HEK293 (cell line): ENCODE results near the gene HSF5.

Experiments used
- KLF7 ChIP-seq: fragments of 450-650 bp; formaldehyde crosslinking; IDR thresholded peaks from 2 replicates; pipeline ENCODE4 v1.5.1; 2016; ENCODE audit warnings: missing biosample characterization, missing genetic modification characterization, borderline replicate concordance
- SALL2 ChIP-seq: fragments of 450-650 bp; formaldehyde crosslinking; IDR thresholded peaks from 2 replicates; pipeline ENCODE4 v1.5.0; 2017; ENCODE audit warnings: missing biosample characterization, mild to moderate bottlenecking, missing genetic modification characterization, borderline replicate concordance
- SCRT2 ChIP-seq: fragments of 450-650 bp; formaldehyde crosslinking; IDR thresholded peaks from 2 replicates; pipeline ENCODE4 v1.5.1; 2016; ENCODE audit warnings: missing biosample characterization, missing genetic modification characterization
- SP2 ChIP-seq: fragments of 450-650 bp; formaldehyde crosslinking; IDR thresholded peaks from 2 replicates; pipeline ENCODE4 v1.5.1; 2016; ENCODE audit warnings: missing biosample characterization, missing genetic modification characterization
- SP7 ChIP-seq: fragments of 450-650 bp; formaldehyde crosslinking; IDR thresholded peaks from 2 replicates; pipeline ENCODE4 v1.5.1; 2016; ENCODE audit warnings: missing biosample characterization, missing genetic modification characterization
- ZBTB21 ChIP-seq: fragments of 450-650 bp; formaldehyde crosslinking; IDR thresholded peaks from 2 replicates; pipeline ENCODE4 v1.5.1; 2017; ENCODE audit warnings: missing biosample characterization, missing genetic modification characterization
- ZBTB48 ChIP-seq: fragments of 450-650 bp; formaldehyde crosslinking; IDR thresholded peaks from 2 replicates; pipeline ENCODE4 v1.5.1; 2016; ENCODE audit warnings: missing biosample characterization, missing genetic modification characterization
- ZBTB7A ChIP-seq: fragments of 450-650 bp; formaldehyde crosslinking; IDR thresholded peaks from 2 replicates; pipeline ENCODE4 v1.5.1; 2016; ENCODE audit warnings: low read depth, missing biosample characterization, missing genetic modification characterization
- ZBTB8A ChIP-seq: fragments of 450-650 bp; formaldehyde crosslinking; IDR thresholded peaks from 2 replicates; pipeline ENCODE4 v1.5.1; 2016; ENCODE audit warnings: missing biosample characterization, missing genetic modification characterization
- ZFP41 ChIP-seq: fragments of 450-650 bp; formaldehyde crosslinking; IDR thresholded peaks from 2 replicates; pipeline ENCODE4 v1.5.1; 2016; ENCODE audit warnings: missing biosample characterization, missing genetic modification characterization, borderline replicate concordance
- ZNF112 ChIP-seq: fragments of 450-650 bp; formaldehyde crosslinking; IDR thresholded peaks from 2 replicates; pipeline ENCODE4 v1.5.0; 2017; ENCODE audit warnings: missing biosample characterization, missing genetic modification characterization
- ZNF140 ChIP-seq: fragments of 450-650 bp; formaldehyde crosslinking; IDR thresholded peaks from 2 replicates; pipeline ENCODE4 v1.5.1; 2016; ENCODE audit warnings: missing biosample characterization, missing genetic modification characterization
- ZNF146 ChIP-seq: fragments of 450-650 bp; formaldehyde crosslinking; IDR thresholded peaks from 2 replicates; pipeline ENCODE4 v1.5.1; 2016; ENCODE audit warnings: missing biosample characterization, missing genetic modification characterization
- ZNF157 ChIP-seq: fragments of 450-650 bp; formaldehyde crosslinking; IDR thresholded peaks from 2 replicates; pipeline ENCODE4 v1.5.1; 2016; ENCODE audit warnings: missing biosample characterization, missing genetic modification characterization
- ZNF19 ChIP-seq: fragments of 450-650 bp; formaldehyde crosslinking; IDR thresholded peaks from 2 replicates; pipeline ENCODE4; 2016; ENCODE audit warnings: missing biosample characterization, missing genetic modification characterization, low read depth
- ZNF202 ChIP-seq: fragments of 450-650 bp; formaldehyde crosslinking; IDR thresholded peaks from 2 replicates; pipeline ENCODE4 v1.5.1; 2016; ENCODE audit warnings: missing biosample characterization, missing genetic modification characterization, borderline replicate concordance
- ZNF24 ChIP-seq: fragments of 450-650 bp; formaldehyde crosslinking; IDR thresholded peaks from 2 replicates; pipeline ENCODE4 v1.5.1; 2016; ENCODE audit warnings: missing biosample characterization, missing genetic modification characterization
- ZNF274 ChIP-seq, 2 experiments: fragments of 200-500 bp in 1 of 2; fragments of 450-650 bp in 1 of 2; sonication (Bioruptor generic) in 1 of 2; formaldehyde crosslinking in 1 of 2; IDR thresholded peaks; 2 replicates each; pipeline versions ENCODE4 v1.5.1 to v1.6.1; 2014 to 2016; ENCODE audit warnings: borderline replicate concordance in 1 of 2, inconsistent platforms in 1 of 2, low read length in 1 of 2, missing biosample characterization in 1 of 2, missing genetic modification characterization in 1 of 2
- ZNF362 ChIP-seq: fragments of 450-650 bp; formaldehyde crosslinking; IDR thresholded peaks from 2 replicates; pipeline ENCODE4 v1.5.1; 2016; ENCODE audit warnings: missing biosample characterization, missing genetic modification characterization
- ZNF366 ChIP-seq: fragments of 450-650 bp; formaldehyde crosslinking; conservative IDR thresholded peaks from 2 replicates; pipeline ENCODE4 v1.5.1; 2016; ENCODE audit warnings: missing biosample characterization, missing genetic modification characterization
- ZNF513 ChIP-seq: fragments of 450-650 bp; IDR thresholded peaks from 2 replicates; pipeline ENCODE4 v1.5.1; 2018; ENCODE audit warnings: missing biosample characterization, missing genetic modification characterization
- ZNF521 ChIP-seq: fragments of 450-650 bp; formaldehyde crosslinking; IDR thresholded peaks from 2 replicates; pipeline ENCODE4 v1.5.1; 2017; ENCODE audit warnings: missing biosample characterization, mild to moderate bottlenecking, missing genetic modification characterization
- ZNF571 ChIP-seq: fragments of 450-650 bp; formaldehyde crosslinking; IDR thresholded peaks from 2 replicates; pipeline ENCODE4 v1.5.0; 2017; ENCODE audit warnings: missing biosample characterization, missing genetic modification characterization
- ZNF585B ChIP-seq: fragments of 450-650 bp; formaldehyde crosslinking; IDR thresholded peaks from 2 replicates; pipeline ENCODE4 v1.5.1; 2016; ENCODE audit warnings: missing biosample characterization, missing genetic modification characterization
- ZNF596 ChIP-seq: fragments of 450-650 bp; IDR thresholded peaks from 2 replicates; pipeline ENCODE4 v1.5.0; 2018; ENCODE audit warnings: missing biosample characterization, mild to moderate bottlenecking, missing genetic modification characterization, moderate library complexity
- ZNF621 ChIP-seq: fragments of 450-650 bp; formaldehyde crosslinking; IDR thresholded peaks from 2 replicates; pipeline ENCODE4 v1.5.1; 2017; ENCODE audit warnings: missing biosample characterization, missing genetic modification characterization
- ZNF768 ChIP-seq: fragments of 450-650 bp; formaldehyde crosslinking; IDR thresholded peaks from 2 replicates; pipeline ENCODE4 v1.5.1; 2018; ENCODE audit warnings: missing biosample characterization, mild to moderate bottlenecking, missing genetic modification characterization
- TF ChIP-seq, protein P1 (sequence below): fragments of 450-650 bp; formaldehyde crosslinking; IDR thresholded peaks from 2 replicates; pipeline ENCODE4 v1.5.1; 2016; ENCODE audit warnings: missing biosample characterization, missing genetic modification characterization
- TF ChIP-seq, protein P2 (sequence below): fragments of 450-650 bp; formaldehyde crosslinking; IDR thresholded peaks from 2 replicates; pipeline ENCODE4 v1.5.1; 2016; ENCODE audit warnings: missing biosample characterization, missing genetic modification characterization

HSF5 gene

GRCh38 chr17:58517928-58518609 lies 29.9 kb upstream of the HSF5 start (continued):
- TF ChIP-seq ZNF202 (tag by site-specific recombination) = no peak
- TF ChIP-seq ZNF513 (tag by site-specific recombination) = no peak
- no peak for TF ChIP-seq ZNF19 (tag by site-specific recombination)
- TF ChIP-seq, protein P1, sequence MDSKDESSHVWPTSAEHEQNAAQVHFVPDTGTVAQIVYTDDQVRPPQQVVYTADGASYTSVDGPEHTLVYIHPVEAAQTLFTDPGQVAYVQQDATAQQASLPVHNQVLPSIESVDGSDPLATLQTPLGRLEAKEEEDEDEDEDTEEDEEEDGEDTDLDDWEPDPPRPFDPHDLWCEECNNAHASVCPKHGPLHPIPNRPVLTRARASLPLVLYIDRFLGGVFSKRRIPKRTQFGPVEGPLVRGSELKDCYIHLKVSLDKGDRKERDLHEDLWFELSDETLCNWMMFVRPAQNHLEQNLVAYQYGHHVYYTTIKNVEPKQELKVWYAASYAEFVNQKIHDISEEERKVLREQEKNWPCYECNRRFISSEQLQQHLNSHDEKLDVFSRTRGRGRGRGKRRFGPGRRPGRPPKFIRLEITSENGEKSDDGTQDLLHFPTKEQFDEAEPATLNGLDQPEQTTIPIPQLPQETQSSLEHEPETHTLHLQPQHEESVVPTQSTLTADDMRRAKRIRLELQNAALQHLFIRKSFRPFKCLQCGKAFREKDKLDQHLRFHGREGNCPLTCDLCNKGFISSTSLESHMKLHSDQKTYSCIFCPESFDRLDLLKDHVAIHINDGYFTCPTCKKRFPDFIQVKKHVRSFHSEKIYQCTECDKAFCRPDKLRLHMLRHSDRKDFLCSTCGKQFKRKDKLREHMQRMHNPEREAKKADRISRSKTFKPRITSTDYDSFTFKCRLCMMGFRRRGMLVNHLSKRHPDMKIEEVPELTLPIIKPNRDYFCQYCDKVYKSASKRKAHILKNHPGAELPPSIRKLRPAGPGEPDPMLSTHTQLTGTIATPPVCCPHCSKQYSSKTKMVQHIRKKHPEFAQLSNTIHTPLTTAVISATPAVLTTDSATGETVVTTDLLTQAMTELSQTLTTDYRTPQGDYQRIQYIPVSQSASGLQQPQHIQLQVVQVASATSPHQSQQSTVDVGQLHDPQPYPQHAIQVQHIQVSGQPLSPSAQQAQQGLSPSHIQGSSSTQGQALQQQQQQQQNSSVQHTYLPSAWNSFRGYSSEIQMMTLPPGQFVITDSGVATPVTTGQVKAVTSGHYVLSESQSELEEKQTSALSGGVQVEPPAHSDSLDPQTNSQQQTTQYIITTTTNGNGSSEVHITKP = peak; percentile 95
- no peak for TF ChIP-seq ZNF571 (tag by site-specific recombination)
- TF ChIP-seq ZNF768 (tag by site-specific recombination) = no peak
- TF ChIP-seq ZBTB48 (tag by site-specific recombination) = no peak
- TF ChIP-seq ZNF146 (tag by site-specific recombination) = no peak
- TF ChIP-seq ZNF24 (tag by site-specific recombination) = 0 out of 2 replicates have a peak, but pooled peaks have one; percentile 35
- peak; percentile 26; the same call in 1 of the 2 replicates for TF ChIP-seq ZBTB21 (tag by site-specific recombination)
- TF ChIP-seq KLF7 (tag by site-specific recombination) = no peak
- no peak for TF ChIP-seq ZNF596 (tag by site-specific recombination)
- no peak for TF ChIP-seq ZNF112 (tag by site-specific recombination)
- no peak for TF ChIP-seq ZNF274 (IDR thresholded peaks at IDR 0.05; ENCODE audit: low read length)
- no peak for TF ChIP-seq ZNF274 (tag by site-specific recombination; IDR thresholded peaks at IDR 0.05; ENCODE audit: borderline replicate concordance)
- TF ChIP-seq ZNF157 = no peak
- peak; percentile 60; the same call in 1 of the 2 replicates for TF ChIP-seq SCRT2 (tag by site-specific recombination)
- TF ChIP-seq, protein P2, sequence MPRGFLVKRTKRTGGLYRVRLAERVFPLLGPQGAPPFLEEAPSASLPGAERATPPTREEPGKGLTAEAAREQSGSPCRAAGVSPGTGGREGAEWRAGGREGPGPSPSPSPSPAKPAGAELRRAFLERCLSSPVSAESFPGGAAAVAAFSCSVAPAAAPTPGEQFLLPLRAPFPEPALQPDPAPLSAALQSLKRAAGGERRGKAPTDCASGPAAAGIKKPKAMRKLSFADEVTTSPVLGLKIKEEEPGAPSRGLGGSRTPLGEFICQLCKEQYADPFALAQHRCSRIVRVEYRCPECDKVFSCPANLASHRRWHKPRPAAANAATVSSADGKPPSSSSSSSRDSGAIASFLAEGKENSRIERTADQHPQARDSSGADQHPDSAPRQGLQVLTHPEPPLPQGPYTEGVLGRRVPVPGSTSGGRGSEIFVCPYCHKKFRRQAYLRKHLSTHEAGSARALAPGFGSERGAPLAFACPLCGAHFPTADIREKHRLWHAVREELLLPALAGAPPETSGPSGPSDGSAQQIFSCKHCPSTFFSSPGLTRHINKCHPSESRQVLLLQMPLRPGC = peak; percentile 29; the same call in 1 of the 2 replicates
- peak; percentile 55 for TF ChIP-seq SP7 (tag by site-specific recombination)
- no peak for TF ChIP-seq ZNF621 (tag by site-specific recombination)
- TF ChIP-seq ZNF362 = no peak
- TF ChIP-seq ZNF140 = no peak
- TF ChIP-seq ZNF521 (tag by site-specific recombination) = no peak
- TF ChIP-seq ZBTB7A = no peak
- TF ChIP-seq SP2 (tag by site-specific recombination) = peak; percentile 99
- TF ChIP-seq ZNF366 (tag by site-specific recombination) = no peak; the same call in 1 of the 2 replicates
- TF ChIP-seq SALL2 (tag by site-specific recombination) = no peak
- no peak for TF ChIP-seq ZFP41 (tag by site-specific recombination)
- no peak for TF ChIP-seq ZNF585B
- TF ChIP-seq ZBTB8A (tag by site-specific recombination) = 0 out of 2 replicates have a peak, but pooled peaks have one; percentile 27
